CD14-positive monocyte (primary cell): Measurements from ENCODE around the gene SUFU. TPM values are rescaled to one million over a fixed set of nuclear protein-coding genes. Genes with fewer than 3 reads are reported as not detected.
A peak's percentile ranks its signal among the peaks of the same experiment; 100 is the strongest.

Source experiments
- DNase-seq, 3 donors: peaks; one replicate each; pipeline ENCODE4 v3.0.0-alpha.2; 2011 to 2022
- H2AFZ ChIP-seq: 2 replicates; pipeline ENCODE4 v1.6.0; 2012; ENCODE audit warnings: mild to moderate bottlenecking, low read depth, low read length, inconsistent platforms; ENCODE audit not compliant: insufficient read depth, poor library complexity, severe bottlenecking
- H3K27ac ChIP-seq, 2 donors: 1 replicate in 1 of 2; 2 replicates in 1 of 2; pipeline ENCODE4 v1.5.1; 2012 to 2013; ENCODE audit warnings: low read length in 2 of 2, control low read depth in 1 of 2, inconsistent platforms in 1 of 2, low read depth in 1 of 2, mild to moderate bottlenecking in 1 of 2
- H3K27me3 ChIP-seq, 2 donors: one replicate each; pipeline versions ENCODE4 v1.6.0 to v1.6.1; 2011 to 2013; ENCODE audit warnings: low read length in 2 of 2; ENCODE audit not compliant: control insufficient read depth in 2 of 2, insufficient read depth in 2 of 2
- H3K36me3 ChIP-seq, 2 donors: replicated peaks in 1 of 2; 1 replicate in 1 of 2; 2 replicates in 1 of 2; pipeline versions ENCODE4 v1.5.1 to v1.6.1; 2012 to 2013; ENCODE audit warnings: low read length in 2 of 2, control low read depth in 1 of 2, inconsistent platforms in 1 of 2, mild to moderate bottlenecking in 1 of 2; ENCODE audit not compliant: insufficient read depth in 2 of 2, control insufficient read depth in 1 of 2
- H3K4me1 ChIP-seq, 2 donors: 1 replicate in 1 of 2; 2 replicates in 1 of 2; pipeline versions ENCODE4 v1.5.1 to v1.6.1; 2012 to 2013; ENCODE audit warnings: low read length in 2 of 2, control low read depth in 1 of 2, inconsistent platforms in 1 of 2, mild to moderate bottlenecking in 1 of 2, moderate library complexity in 1 of 2; ENCODE audit not compliant: insufficient read depth in 2 of 2, control insufficient read depth in 1 of 2
- H3K4me2 ChIP-seq: replicated peaks from 2 replicates; pipeline ENCODE3; 2012; ENCODE audit warnings: low read length, moderate library complexity, mild to moderate bottlenecking; ENCODE audit not compliant: poor library complexity, severe bottlenecking; ENCODE audit errors: extremely low read depth
- H3K4me3 ChIP-seq, 3 experiments: fragments of 200-600 bp in 1 of 3; sonication (generic) in 1 of 3; replicated peaks in 1 of 3; 1 replicate in 2 of 3; 2 replicates in 1 of 3; pipeline ENCODE4 v1.5.1; 2011 to 2013; ENCODE audit warnings: low read length in 3 of 3, mild to moderate bottlenecking in 3 of 3, control low read depth in 2 of 3, low read depth in 2 of 3, inconsistent platforms in 1 of 3, moderate library complexity in 1 of 3
- H3K79me2 ChIP-seq: 2 replicates; pipeline ENCODE4 v1.6.0; 2012; ENCODE audit warnings: mild to moderate bottlenecking, control low read depth, inconsistent platforms, low read length, moderate library complexity; ENCODE audit not compliant: insufficient read depth
- H3K9ac ChIP-seq: 2 replicates; pipeline ENCODE4 v1.6.0; 2017; ENCODE audit warnings: low read length, mild to moderate bottlenecking; ENCODE audit not compliant: insufficient read depth, poor library complexity, severe bottlenecking
- H3K9me3 ChIP-seq, 2 donors: replicated peaks in 1 of 2; 1 replicate in 1 of 2; 2 replicates in 1 of 2; pipeline versions ENCODE4 v1.5.1 to v1.6.1; 2012 to 2013; ENCODE audit warnings: low read length in 2 of 2, control low read depth in 1 of 2; ENCODE audit not compliant: control insufficient read depth in 1 of 2, insufficient read depth in 1 of 2
- H4K20me1 ChIP-seq: 2 replicates; pipeline ENCODE4 v1.6.0; 2012; ENCODE audit warnings: mild to moderate bottlenecking, low read length, control low read depth, moderate library complexity; ENCODE audit not compliant: insufficient read depth
- H3K27ac Mint-ChIP-seq, 7 donors: one replicate each; pipeline ENCODE4 v1.8.0; 2020; ENCODE audit warnings: mild to moderate bottlenecking in 7 of 7, mixed read lengths in 7 of 7, moderate library complexity in 6 of 7, inconsistent platforms in 2 of 7
- H3K27me3 Mint-ChIP-seq, 3 donors: one replicate each; pipeline ENCODE4 v1.8.0; 2021 to 2022; ENCODE audit warnings: low read depth in 3 of 3, mild to moderate bottlenecking in 3 of 3, mixed read lengths in 3 of 3, moderate library complexity in 3 of 3, inconsistent platforms in 1 of 3
- H3K36me3 Mint-ChIP-seq, 2 donors: one replicate each; pipeline ENCODE4 v1.8.0; 2020; ENCODE audit warnings: mixed read lengths in 2 of 2, inconsistent platforms in 1 of 2, mild to moderate bottlenecking in 1 of 2
- H3K4me1 Mint-ChIP-seq: one replicate; pipeline ENCODE4 v1.8.0; 2020; ENCODE audit warnings: mild to moderate bottlenecking, mixed read lengths
- H3K4me3 Mint-ChIP-seq, 2 donors: one replicate each; pipeline ENCODE4 v1.8.0; 2020; ENCODE audit warnings: mild to moderate bottlenecking in 2 of 2, mixed read lengths in 2 of 2, moderate library complexity in 1 of 2
- H3K9me3 Mint-ChIP-seq, 7 donors: one replicate each; pipeline ENCODE4 v1.8.0; 2020 to 2022; ENCODE audit warnings: mixed read lengths in 7 of 7, mild to moderate bottlenecking in 6 of 7, moderate library complexity in 6 of 7, inconsistent platforms in 2 of 7
- WGBS: methylation state at CpG from one replicate; pipeline ENCODE4 v1.1.5; 2013; ENCODE audit warnings: missing lambda C conversion rate; ENCODE audit not compliant: insufficient coverage; 5-methylcytosine and 5-hydroxymethylcytosine counted together
- intact Hi-C, 2 donors: fragments of 100-400 bp; cut with micrococcal nuclease; formaldehyde crosslinking; loops; one replicate each; pipeline versions ENCODE4 v1.15.0 to v1.15.1; 2023
- polyA plus RNA-seq, 3 donors: library from polyadenylated mRNA; depleted of rRNA in 1 of 3; unstranded in 2 of 3; stranded (reverse) in 1 of 3; fragments of 300-500 nt in 2 of 3; fragments of >200 nt in 1 of 3; fragmentation: Illumina TruSeq in 2 of 3; gene quantifications; 1 replicate in 2 of 3; 2 replicates in 1 of 3; pipeline ENCODE4 v1.2.3, GENCODE V29; 2012 to 2021
- TF ChIP-seq, protein P1 (sequence below): fragments of 200-600 bp; IDR thresholded peaks from one replicate; pipeline ENCODE4 v1.8.0; 2022; ENCODE audit warnings: antibody characterized with exemption, mild to moderate bottlenecking

SUFU gene
- polyA plus RNA-seq, 3 donors, result 3.2 to 10.0 (median 5.7) TPM

DNA sequence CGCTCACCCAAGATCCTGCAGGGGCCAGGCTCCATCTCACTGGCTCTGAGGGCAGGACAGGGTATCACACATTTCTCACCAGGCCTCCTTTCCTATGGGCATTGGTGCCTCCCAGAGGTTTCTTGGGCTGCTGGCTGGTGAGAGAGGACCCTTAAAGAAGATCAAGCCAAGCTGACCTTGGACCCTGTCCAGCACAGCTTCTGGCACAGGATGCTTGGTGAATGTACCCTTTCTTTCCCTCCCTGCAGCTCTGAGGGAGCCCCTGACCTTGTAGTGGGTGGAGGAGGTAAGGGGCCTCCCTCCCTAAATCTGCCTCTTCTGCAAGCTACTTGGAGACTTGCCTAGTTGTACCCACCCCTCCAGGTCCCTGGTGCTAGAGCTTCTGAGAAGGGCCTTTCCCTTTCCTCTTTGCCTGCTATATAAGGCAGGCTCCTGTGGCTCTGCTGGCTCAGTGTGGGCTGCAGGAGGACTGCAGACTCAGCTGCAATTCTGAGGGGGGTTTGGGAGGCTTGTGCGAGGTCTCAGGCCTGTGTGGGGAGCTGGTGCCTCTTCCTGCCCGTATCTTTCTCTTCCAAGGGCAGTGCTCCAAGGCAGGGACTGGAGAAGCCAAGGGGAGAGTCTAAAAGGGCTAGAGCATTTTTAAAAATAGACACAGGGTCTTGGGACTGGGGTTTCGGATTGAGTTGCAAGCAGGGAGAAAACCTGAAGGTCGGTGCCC lies 128.8 kb downstream of the SUFU start:
- Histone ChIP-seq H3K79me2 (peaks cover 19% of the 10 kb centered on the region), H4K20me1 (no peaks in the 10 kb centered on the region), H3K4me2 (peak overlapping the region; percentile 66), H3K4me1 (peaks cover 63 to 69% of the 10 kb centered on the region in 2 donors), H3K9ac (peak overlapping the region; percentile 66), H3K4me3 (peak overlapping the region in 2 of 3 experiments; percentile 14 to 57), H2AFZ (no peak overlapping the region), H3K27me3 (no peaks in the 10 kb centered on the region), H3K9me3 (no peaks in the 10 kb centered on the region), H3K27ac (peak overlapping the region; percentile 96 to 99), H3K36me3 (peaks cover 19 to 40% of the 10 kb centered on the region in 2 donors)
- intact Hi-C loops, result no loop called here
- WGBS, result 0% methylated on average over 4 of the region's 5 CpGs
- peaks cover 70% of the 10 kb centered on the region for H3K4me1 Mint-ChIP-seq
- H3K36me3 Mint-ChIP-seq, result peaks cover 31 to 42% of the 10 kb centered on the region in 2 donors
- H3K4me3 Mint-ChIP-seq, result peak overlapping the region; percentile 71 to 83
- H3K27me3 Mint-ChIP-seq, result no peaks in the 10 kb centered on the region
- DNase-seq, result peak in 1 of 3 donors; percentile 38
- peaks cover 0 to 2% (median 0%) of the 10 kb centered on the region in 7 donors for H3K9me3 Mint-ChIP-seq
- peak overlapping the region; percentile 94 to 98 (median 96) for H3K27ac Mint-ChIP-seq
- TF ChIP-seq, protein P1, sequence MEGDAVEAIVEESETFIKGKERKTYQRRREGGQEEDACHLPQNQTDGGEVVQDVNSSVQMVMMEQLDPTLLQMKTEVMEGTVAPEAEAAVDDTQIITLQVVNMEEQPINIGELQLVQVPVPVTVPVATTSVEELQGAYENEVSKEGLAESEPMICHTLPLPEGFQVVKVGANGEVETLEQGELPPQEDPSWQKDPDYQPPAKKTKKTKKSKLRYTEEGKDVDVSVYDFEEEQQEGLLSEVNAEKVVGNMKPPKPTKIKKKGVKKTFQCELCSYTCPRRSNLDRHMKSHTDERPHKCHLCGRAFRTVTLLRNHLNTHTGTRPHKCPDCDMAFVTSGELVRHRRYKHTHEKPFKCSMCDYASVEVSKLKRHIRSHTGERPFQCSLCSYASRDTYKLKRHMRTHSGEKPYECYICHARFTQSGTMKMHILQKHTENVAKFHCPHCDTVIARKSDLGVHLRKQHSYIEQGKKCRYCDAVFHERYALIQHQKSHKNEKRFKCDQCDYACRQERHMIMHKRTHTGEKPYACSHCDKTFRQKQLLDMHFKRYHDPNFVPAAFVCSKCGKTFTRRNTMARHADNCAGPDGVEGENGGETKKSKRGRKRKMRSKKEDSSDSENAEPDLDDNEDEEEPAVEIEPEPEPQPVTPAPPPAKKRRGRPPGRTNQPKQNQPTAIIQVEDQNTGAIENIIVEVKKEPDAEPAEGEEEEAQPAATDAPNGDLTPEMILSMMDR, result no peak

DNA sequence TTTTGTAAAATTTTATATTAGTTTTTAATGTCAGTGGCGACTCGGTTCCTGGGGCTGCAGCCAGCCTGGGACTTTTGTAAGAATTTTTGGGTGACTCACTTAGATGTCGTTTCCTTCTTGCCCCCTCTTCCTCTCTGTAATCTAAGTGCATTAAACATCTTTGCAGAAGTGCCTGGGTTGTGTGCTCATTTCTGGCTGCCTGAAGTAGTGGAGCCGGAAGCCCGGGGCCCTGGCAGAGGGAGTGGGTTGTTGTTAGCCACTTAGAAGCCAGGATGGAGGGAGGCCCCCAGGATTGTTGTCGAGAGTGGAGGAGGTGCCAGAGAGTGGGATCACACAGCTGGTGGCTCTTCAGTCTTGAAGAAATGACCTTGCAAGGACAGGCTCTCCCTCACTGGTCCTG lies 129.5 kb downstream of the SUFU start:
- TF ChIP-seq, protein P1, result no peak

More for the DNA sequence above, 129.5 kb downstream of the SUFU start:
- intact Hi-C loops, result no loop called here
- peak overlapping the region; percentile 46 for H2AFZ ChIP-seq
- peaks cover 0 to 2% (median 0%) of the 10 kb centered on the region in 7 donors for H3K9me3 Mint-ChIP-seq
- WGBS, result 0% methylated on average over 3 of the region's 6 CpGs
- peaks cover 19% of the 10 kb centered on the region for H3K79me2 ChIP-seq
- peak overlapping the region; percentile 94 to 98 (median 96) for H3K27ac Mint-ChIP-seq
- peak overlapping the region; percentile 70 for H3K9ac ChIP-seq
- H3K36me3 Mint-ChIP-seq, result peaks cover 26 to 36% of the 10 kb centered on the region in 2 donors
- peaks cover 0 to 2% (median under 1%) of the 10 kb centered on the region in 3 donors for H3K27me3 Mint-ChIP-seq
- H3K27me3 ChIP-seq, result no peaks in the 10 kb centered on the region
- H3K9me3 ChIP-seq, result no peaks in the 10 kb centered on the region
- peaks cover 69% of the 10 kb centered on the region for H3K4me1 Mint-ChIP-seq
- peak overlapping the region in 2 of 3 experiments; percentile 14 to 57 for H3K4me3 ChIP-seq
- peak overlapping the region; percentile 96 to 99 for H3K27ac ChIP-seq
- peak; percentile 83 to 93 (median 92) for DNase-seq
- peak overlapping the region; percentile 71 to 83 for H3K4me3 Mint-ChIP-seq
- H3K4me1 ChIP-seq, result peaks cover 63 to 69% of the 10 kb centered on the region in 2 donors
- H3K36me3 ChIP-seq, result peaks cover 14 to 32% of the 10 kb centered on the region in 2 donors
- H4K20me1 ChIP-seq, result no peaks in the 10 kb centered on the region
- peak overlapping the region; percentile 66 for H3K4me2 ChIP-seq
